GM21390 (cell line): Measurements from ENCODE around the gene LDHA.

Source experiments
- ATAC-seq: cut with Tn5 transposase; IDR thresholded peaks from one replicate; pipeline ENCODE4 v1.9.1; 2021; ENCODE audit not compliant: unreplicated experiment

Gene LDHA

GRCh38 chr11:18394275-18394927, at the start of gene LDHA:
TSS of gene LDHA (plus strand) at chr11:18394563. CDS start at chr11:18396843, 2,280 bp downstream.
- peak; percentile 66 for ATAC-seq

DNA sequence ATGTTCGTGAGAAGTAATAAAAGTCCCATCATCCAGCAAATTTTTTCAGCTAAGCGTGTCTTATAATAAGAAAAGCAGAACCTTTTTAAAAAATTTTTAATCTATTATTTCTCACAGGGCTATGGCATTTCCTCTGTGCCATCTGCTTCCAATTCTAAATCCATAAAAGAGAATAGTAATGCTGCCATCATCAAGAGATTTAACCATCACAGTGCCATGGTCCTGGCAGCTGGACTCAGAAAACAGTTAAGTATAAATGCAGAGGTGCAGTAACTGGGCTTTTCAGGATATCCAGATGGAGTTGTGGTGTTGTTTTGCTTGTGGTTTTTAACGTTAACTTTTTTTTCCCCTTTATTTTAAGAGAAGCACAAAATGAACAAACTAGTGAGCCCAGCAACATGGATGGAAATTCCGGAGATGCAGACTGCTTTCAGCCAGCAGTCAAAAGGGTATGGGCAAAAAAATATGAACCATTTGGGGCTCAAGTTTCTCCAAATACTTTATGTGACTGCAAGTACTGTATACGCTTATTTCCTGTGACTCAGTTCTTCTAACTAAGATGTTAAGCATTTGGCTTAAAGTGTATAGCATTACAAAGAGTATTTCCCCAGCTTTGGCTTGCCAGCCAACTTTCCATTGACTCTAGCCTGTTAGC, 46.8 kb upstream of the LDHA start:
- no peak for ATAC-seq

- ATAC-seq = no peak
Measured at GRCh38 chr11:18352581-18352980, 41.8 kb upstream of the LDHA start.

GRCh38 chr11:18358646-18359045, 35.7 kb upstream of the LDHA start:
- no peak for ATAC-seq

GRCh38 chr11:18361154-18361553, 33.2 kb upstream of the LDHA start:
- ATAC-seq = no peak

DNA sequence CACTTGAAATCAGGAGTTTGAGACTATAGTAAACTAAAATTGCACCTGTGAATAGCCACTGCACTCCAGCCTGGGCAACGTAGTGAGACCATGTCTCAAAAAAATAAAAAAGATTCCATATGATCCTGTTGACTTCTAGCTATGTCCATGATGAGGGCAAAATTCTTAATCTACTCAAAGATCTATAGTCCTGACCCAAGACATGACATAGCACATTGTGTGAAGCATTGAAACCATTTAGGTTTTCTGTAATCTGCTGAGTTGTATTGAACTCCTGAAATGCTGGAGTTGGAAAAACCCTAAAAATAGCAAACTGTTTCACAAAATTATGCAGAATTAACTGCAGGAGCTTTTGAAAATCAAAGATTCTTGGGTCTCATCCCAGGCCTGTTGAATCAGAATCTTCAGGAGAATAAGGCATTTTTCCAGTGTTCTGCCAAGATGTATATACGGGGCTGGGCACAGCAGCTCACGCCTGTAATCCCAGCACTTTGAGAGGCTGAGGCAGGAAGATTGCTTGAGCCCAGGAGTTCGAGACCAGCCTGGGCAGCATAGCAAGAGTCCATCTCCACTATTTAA, 29.8 kb upstream of the LDHA start:
- ATAC-seq = no peak

DNA sequence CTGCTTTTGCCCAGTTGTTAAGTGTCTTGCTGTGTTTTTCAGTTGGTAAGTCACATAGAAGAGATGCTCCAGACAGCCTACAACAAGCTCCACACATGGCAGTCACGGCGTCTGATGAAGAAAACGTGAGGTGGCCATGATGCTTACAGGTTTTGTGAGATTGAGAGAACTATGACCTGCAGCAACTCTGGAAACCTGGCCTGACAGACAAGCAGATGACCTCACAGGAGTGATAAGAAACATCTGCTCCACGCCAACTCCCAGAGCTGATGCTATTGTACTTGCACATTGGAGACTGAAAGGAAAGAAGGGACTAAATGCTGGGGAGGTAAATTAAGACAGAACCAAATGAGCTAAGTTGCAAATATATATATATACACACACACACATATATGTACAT, 28.6 kb upstream of the LDHA start:
- ATAC-seq = no peak

DNA sequence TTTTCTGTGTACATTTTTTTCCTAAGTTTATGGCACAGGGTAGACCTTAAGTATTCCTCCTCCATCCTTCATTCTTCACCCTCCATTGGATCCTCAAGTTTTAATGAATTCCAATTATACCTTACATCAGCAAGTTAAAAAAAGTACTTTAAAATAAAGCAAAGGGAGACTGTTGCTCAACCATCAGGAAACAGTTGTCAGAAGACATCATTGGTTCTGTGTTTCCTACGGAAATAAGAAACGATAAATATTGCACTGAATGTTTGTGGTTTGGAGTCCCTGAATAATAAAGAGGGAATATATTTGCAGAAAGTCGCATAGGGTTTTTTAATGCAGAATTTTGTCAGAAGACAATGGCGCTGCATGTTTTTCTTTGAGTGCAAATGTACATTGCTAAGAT, 28.1 kb upstream of the LDHA start:
- no peak for ATAC-seq

DNA sequence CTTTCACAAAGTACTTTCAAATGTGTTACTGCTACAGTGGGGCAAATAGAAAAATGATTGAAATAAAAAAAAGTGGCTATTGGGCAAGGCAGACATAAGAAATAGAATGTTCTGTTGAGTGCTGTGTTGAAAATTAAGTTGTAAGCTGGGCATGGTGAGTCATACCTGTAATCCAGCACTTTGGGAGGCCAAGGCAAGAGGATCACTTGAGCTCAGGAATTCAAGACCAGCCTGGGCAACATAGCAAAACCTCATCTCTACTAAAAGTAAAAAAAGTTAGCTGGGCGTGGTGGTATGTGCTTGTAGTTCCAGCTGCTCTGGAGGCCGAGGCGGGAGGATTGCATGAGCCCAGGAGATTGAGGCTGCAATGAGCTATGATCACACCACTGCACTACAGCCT, 26.9 kb upstream of the LDHA start:
- ATAC-seq = no peak

GRCh38 chr11:18368221-18368620, 26.1 kb upstream of the LDHA start:
- ATAC-seq = no peak

GRCh38 chr11:18369398-18369797, 25.0 kb upstream of the LDHA start:
- no peak for ATAC-seq

DNA sequence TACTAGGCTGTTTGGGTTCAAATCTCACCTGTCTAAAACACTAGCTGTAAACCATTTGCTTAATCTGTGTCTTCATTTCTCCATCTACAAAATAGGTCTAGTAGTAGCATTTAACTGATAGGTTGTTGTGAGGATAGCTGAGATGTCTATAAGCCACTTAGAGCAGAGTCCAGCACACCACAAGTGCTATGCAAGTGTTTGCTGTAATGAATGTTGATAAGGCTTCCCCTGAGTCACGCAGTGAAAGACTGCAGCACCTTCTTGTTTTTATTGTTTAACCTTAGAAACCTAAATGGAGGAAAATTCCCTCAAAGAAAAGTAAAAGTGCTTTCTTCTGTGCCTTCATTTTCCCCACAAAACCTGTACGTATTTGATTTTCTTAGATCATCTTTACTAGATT, 23.1 kb upstream of the LDHA start:
- ATAC-seq = no peak

- no peak for ATAC-seq
Measured at GRCh38 chr11:18372201-18372600, 22.2 kb upstream of the LDHA start.

DNA sequence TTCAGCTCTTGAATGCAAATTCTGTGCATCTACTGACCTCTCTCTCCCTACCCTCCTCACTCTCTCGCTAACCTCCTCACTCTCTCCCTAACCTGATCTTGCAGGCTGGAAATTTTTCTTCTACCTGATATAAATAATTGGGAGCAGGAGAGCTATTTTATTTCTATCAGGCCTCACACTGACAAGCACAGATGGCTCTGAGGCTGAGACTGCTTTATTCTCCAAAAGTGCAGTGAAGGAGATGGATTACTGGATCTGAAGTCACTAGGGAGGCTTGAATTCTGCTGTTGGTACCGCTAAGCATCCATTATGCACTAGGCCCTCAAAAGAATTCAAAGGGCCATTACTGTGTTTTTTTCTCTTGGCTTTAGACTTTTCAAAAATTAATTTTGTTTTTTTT, 19.4 kb upstream of the LDHA start:
- ATAC-seq = no peak

DNA sequence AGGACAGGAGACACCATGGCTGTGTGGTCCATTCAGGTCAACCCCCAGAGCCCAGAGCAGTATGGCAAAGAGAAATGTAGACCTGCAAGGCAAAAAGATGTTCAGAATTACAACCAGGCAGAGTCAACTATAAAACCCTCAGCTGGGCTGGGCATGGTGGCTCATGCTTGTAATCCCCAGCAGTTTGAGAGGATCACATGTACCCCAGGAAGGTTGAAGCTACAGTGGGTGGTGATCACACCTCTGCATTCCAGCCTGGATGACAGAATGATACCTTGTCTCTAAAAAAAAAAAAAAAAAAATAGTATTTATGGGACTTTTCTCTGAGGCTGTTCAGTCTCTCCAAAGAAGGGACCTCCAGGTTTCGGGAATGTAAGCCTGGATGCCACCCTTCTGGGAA, 18.4 kb upstream of the LDHA start:
- no peak for ATAC-seq

GRCh38 chr11:18379201-18379600, 15.2 kb upstream of the LDHA start:
- ATAC-seq = no peak

DNA sequence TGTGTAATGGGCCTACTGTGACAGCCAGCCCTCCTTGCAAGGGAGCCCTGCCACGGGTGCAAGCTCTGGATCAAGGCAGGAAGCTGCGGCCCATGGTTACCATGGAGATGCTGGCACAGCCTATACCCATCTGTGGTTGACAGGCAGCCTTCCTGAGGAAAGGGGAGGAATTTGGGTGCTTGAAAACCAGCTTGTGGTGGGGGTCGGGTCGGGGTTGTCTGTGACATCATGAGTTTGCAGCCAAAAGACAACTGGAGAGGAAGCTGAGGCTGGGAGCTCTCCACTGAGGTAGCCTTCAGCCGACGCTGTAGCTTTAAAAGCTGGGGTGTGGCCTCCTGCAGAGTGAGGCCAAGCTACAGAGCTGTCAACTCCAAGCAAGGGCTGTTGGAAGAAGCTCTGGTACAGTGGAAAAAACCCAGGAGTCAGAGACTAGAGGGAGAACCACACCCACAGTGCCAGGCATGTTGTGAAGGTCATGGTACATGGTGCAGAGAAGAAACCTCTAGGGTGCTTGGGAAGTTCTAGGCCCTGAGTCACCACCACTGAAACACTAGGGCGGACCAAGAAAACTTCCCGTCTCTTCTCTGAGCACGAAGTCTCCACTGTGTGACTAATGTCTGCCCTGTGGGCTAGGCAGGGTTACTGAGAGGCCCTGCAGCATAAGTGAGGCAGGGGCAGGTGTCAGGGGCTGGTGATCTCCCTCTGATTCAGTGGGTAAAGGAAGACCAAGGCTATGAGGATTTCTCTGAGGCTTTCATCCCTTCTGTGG, 10.8 kb upstream of the LDHA start:
- ATAC-seq = peak; percentile 85

DNA sequence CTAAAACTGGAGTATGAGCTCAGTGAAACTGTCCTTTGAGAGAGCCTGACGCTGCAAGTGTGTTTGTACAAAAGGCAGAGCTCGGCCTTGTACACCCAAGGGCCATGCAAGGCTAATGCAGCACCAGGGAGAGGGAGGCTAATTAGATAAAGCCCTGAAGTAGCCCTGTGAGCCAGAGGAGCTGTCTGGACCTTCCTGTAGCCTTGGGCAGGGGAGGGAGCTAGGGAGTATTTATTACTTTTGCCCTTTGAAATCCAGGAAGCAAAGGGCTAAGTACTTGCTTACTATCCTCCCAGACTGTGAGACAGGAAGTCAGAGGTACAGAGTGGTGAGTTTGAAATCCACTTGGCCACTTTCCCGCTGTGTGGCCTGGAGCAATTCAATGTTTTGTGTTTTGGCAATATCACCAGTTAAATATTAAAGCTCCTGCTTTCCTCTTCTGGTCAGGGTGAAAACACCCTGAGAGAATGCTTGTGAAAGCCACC, 10.2 kb upstream of the LDHA start:
- ATAC-seq = peak; percentile 68

DNA sequence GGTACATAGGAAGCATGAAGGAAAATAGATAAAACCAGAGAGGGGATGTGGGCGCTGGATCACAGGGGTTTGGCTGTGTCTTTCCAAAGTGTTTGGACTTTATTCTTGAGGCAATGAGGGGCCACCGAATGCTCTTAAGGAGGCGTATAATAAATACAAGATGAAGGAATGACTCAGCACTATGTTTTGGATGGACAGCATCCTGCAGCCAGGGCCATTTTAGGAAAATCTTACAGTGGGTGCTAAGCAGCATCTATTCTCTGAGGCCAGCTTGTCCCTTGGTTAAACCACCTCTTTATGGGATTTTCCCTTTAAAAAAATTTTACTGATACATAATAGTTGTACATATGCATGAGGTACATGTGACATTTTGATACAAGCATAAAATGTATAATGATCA, 4.3 kb upstream of the LDHA start:
- no peak for ATAC-seq

DNA sequence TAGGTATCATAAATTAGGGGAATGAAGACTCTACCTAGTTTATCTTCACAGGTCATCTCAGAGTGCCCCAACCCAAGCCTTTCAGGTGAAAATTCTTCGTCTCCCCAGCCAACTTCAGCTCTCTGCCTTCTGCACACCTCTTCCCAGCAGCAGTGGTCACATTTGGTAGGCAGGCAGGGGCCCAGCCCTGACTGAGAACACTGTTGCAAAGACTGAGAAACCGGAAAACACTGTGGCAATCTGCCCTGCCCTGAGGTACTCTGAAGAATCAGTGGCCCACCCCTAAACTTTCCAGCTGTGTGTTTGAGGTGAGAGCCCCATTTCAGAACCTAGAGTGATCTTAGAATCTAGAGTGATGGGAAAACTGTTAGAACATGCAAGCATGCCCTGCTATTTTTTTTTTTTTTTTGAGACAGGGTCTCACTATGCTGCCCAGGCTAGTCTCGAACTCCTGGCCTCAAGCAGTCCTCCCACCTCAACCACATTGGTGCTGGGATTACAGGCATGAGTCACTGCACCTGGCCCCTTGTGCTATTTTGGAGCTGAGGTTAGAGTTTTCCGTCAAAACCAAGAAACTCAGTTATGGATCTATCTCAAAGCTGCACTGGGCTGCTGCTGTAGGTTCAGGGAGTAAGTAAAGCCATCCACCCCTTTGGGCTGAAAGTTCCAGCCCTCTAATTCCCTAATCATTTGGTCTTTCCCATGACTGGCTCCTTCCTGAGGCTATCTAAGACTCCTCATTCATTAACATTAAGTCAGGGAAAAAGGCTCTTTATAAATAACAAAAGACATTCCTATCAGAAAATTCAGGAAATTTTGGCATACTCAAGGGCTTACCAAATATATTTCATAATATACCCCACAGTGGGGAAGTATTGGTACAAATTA, 1.7 kb upstream of the LDHA start:
- no peak for ATAC-seq
